Fibroblast of lung (primary cell): ENCODE results near the gene SH3RF1. TPM values are rescaled to one million over a fixed set of nuclear protein-coding genes. Genes with fewer than 3 reads are reported as not detected.
A peak's percentile ranks its signal among the peaks of the same experiment; 100 is the strongest.
"Not testable (repeated sequence)": the region's sequence is repeated elsewhere in the genome, so short reads cannot be mapped to it uniquely, and the experiment has no call there.

Experiments used
- DNase-seq, 2 donors: peaks; one replicate each; pipeline versions ENCODE4 v3.0.0 to v3.0.0-alpha.2; 2010; ENCODE audit warnings: low read depth in 2 of 2
- H2AFZ ChIP-seq: 2 replicates; pipeline ENCODE4 v1.5.1; 2012; ENCODE audit warnings: low read length, control low read depth, inconsistent platforms
- H3K27ac ChIP-seq: 2 replicates; pipeline ENCODE4 v1.5.1; 2011; ENCODE audit warnings: low read length, control low read depth; ENCODE audit not compliant: insufficient read depth
- H3K27me3 ChIP-seq: 2 replicates; pipeline ENCODE4 v1.5.1; 2011; ENCODE audit warnings: mild to moderate bottlenecking, low read length; ENCODE audit not compliant: control insufficient read depth, insufficient read depth
- H3K36me3 ChIP-seq: 2 replicates; pipeline ENCODE4 v1.5.1; 2011; ENCODE audit warnings: low read length; ENCODE audit not compliant: control insufficient read depth, insufficient read depth
- H3K4me1 ChIP-seq: 2 replicates; pipeline ENCODE4 v1.5.1; 2011; ENCODE audit warnings: low read length; ENCODE audit not compliant: control insufficient read depth, insufficient read depth; ENCODE audit errors: extremely low read depth
- H3K4me2 ChIP-seq: 2 replicates; pipeline ENCODE4 v1.5.1; 2011; ENCODE audit warnings: low read length, control low read depth; ENCODE audit not compliant: insufficient read depth; ENCODE audit errors: extremely low read depth
- H3K4me3 ChIP-seq, 4 experiments: fragments of 200-600 bp in 1 of 4; sonication (generic) in 1 of 4; replicated peaks in 1 of 4; 2 replicates each; pipeline ENCODE4 v1.5.1; 2011 to 2016; ENCODE audit warnings: low read length in 4 of 4, low read depth in 3 of 4, mild to moderate bottlenecking in 3 of 4, control low read depth in 2 of 4, inconsistent platforms in 1 of 4, mixed read lengths in 1 of 4; ENCODE audit not compliant: insufficient read depth in 1 of 4; ENCODE audit errors: control extremely low read depth in 1 of 4
- H3K79me2 ChIP-seq: 2 replicates; pipeline ENCODE4 v1.5.1; 2012; ENCODE audit warnings: mild to moderate bottlenecking, low read length, inconsistent platforms; ENCODE audit not compliant: control insufficient read depth, insufficient read depth
- H3K9ac ChIP-seq: 2 replicates; pipeline ENCODE4 v1.5.1; 2011; ENCODE audit warnings: mild to moderate bottlenecking, low read length, control low read depth; ENCODE audit not compliant: insufficient read depth
- H3K9me3 ChIP-seq: 2 replicates; pipeline ENCODE4 v1.5.1; 2012; ENCODE audit warnings: low read depth, low read length; ENCODE audit not compliant: control insufficient read depth, insufficient read depth
- H4K20me1 ChIP-seq: 2 replicates; pipeline ENCODE4 v1.5.1; 2011; ENCODE audit warnings: low read length; ENCODE audit not compliant: control insufficient read depth, insufficient read depth; ENCODE audit errors: extremely low read depth
- CTCF ChIP-seq, 2 donors: IDR thresholded peaks in 1 of 2; conservative IDR thresholded peaks in 1 of 2; 1 replicate in 1 of 2; 2 replicates in 1 of 2; pipeline ENCODE4 v1.5.1; 2011 to 2012; ENCODE audit warnings: low read length in 2 of 2, control low read depth in 1 of 2, inconsistent platforms in 1 of 2, low read depth in 1 of 2, mild to moderate bottlenecking in 1 of 2
- EZH2 ChIP-seq: IDR thresholded peaks from 2 replicates; pipeline ENCODE4 v1.5.1; 2012; ENCODE audit warnings: low read length, control low read depth, mild to moderate bottlenecking; ENCODE audit errors: missing control alignments
- polyA plus RNA-seq, 2 donors: library from polyadenylated mRNA; depleted of rRNA in 1 of 2; stranded (reverse) in 1 of 2; unstranded in 1 of 2; fragments of >200 nt; gene quantifications; 2 replicates each; pipeline ENCODE4 v1.2.1, GENCODE V29; 2011 to 2012; ENCODE audit warnings: missing spikeins in 1 of 2
- total RNA-seq: library from RNA; depleted of rRNA; stranded (reverse); fragments of >200 nt; gene quantifications from 2 replicates; pipeline ENCODE4 v1.2.1, GENCODE V29; 2014

SH3RF1 gene
- total and polyA plus RNA-seq, 2 donors (not counting 1 experiment from before 2014, with no cell fraction given): 13.0 to 18.8 TPM

- Histone ChIP-seq H3K4me3 (no peak overlapping the region), H3K36me3 (no peaks in the 10 kb centered on the region), H3K79me2 (peaks cover 27% of the 10 kb centered on the region), H3K27ac (peak overlapping the region; percentile 68), H3K9ac (no peak overlapping the region), H3K4me1 (peaks cover 8% of the 10 kb centered on the region), H3K27me3 (no peaks in the 10 kb centered on the region), H3K9me3 (no peaks in the 10 kb centered on the region), H2AFZ (no peak overlapping the region), H3K4me2 (peak overlapping the region; percentile 16), H4K20me1 (no peaks in the 10 kb centered on the region)
- TF ChIP-seq CTCF (conservative IDR thresholded peaks at IDR 0.05 in 1 of 2, IDR thresholded peaks at IDR 0.05 in 1 of 2; ENCODE audit: low read depth in 1 of 2, low read length in 2 of 2): no peak
- no peak for DNase-seq
These were observed 70.3 kb downstream of the SH3RF1 start for GRCh38 chr4:169200361-169201030.

GRCh38 chr4:169199184-169199583, 71.6 kb downstream of the SH3RF1 start:
- no peaks in the 10 kb centered on the region for H3K27me3 ChIP-seq
- TF ChIP-seq EZH2: no peak
- no peak for TF ChIP-seq CTCF (conservative IDR thresholded peaks at IDR 0.05 in 1 of 2, IDR thresholded peaks at IDR 0.05 in 1 of 2; ENCODE audit: low read depth in 1 of 2, low read length in 2 of 2)

GRCh38 chr4:169198167-169198566, 72.6 kb downstream of the SH3RF1 start:
- Histone ChIP-seq H3K27ac (no peak overlapping the region), H3K79me2 (peaks cover 33% of the 10 kb centered on the region), H3K9me3 (no peaks in the 10 kb centered on the region)

More at GRCh38 chr4:169199184-169199583, 71.6 kb downstream of the SH3RF1 start:
- Histone ChIP-seq H2AFZ (no peak overlapping the region), H3K36me3 (no peaks in the 10 kb centered on the region), H4K20me1 (no peaks in the 10 kb centered on the region), H3K4me3 (no peak overlapping the region), H3K9me3 (no peaks in the 10 kb centered on the region), H3K4me2 (no peak overlapping the region), H3K79me2 (peaks cover 28% of the 10 kb centered on the region), H3K27ac (no peak overlapping the region), H3K4me1 (peaks cover 6% of the 10 kb centered on the region), H3K9ac (no peak overlapping the region)
- no peak for DNase-seq

GRCh38 chr4:169197206-169197605, 73.5 kb downstream of the SH3RF1 start:
- not testable (repeated sequence) for H2AFZ ChIP-seq, H3K27me3 ChIP-seq, H3K4me3 ChIP-seq, H3K4me2 ChIP-seq, DNase-seq, H3K4me1 ChIP-seq, H3K9me3 ChIP-seq, H3K27ac ChIP-seq, H4K20me1 ChIP-seq, H3K36me3 ChIP-seq
- peak overlapping the region; percentile 10 for H3K9ac ChIP-seq
- H3K79me2 ChIP-seq: peaks cover 32% of the 10 kb centered on the region

More at GRCh38 chr4:169198167-169198566, 72.6 kb downstream of the SH3RF1 start:
- Histone ChIP-seq H2AFZ (no peak overlapping the region), H4K20me1 (no peaks in the 10 kb centered on the region), H3K4me3 (no peak overlapping the region), H3K4me1 (peaks cover 6% of the 10 kb centered on the region), H3K27me3 (no peaks in the 10 kb centered on the region), H3K4me2 (no peak overlapping the region), H3K9ac (no peak overlapping the region), H3K36me3 (no peaks in the 10 kb centered on the region)
- no peak for DNase-seq
- no peak for TF ChIP-seq EZH2
- TF ChIP-seq CTCF (conservative IDR thresholded peaks at IDR 0.05 in 1 of 2, IDR thresholded peaks at IDR 0.05 in 1 of 2; ENCODE audit: low read depth in 1 of 2, low read length in 2 of 2): no peak
